GM19239 (cell line): ENCODE data around the gene PATJ.
"Not testable (repeated sequence)": the region's sequence is repeated elsewhere in the genome, so short reads cannot be mapped to it uniquely, and the experiment has no call there.

ENCODE experiments used
- DNase-seq: peaks from one replicate; pipeline ENCODE4 v3.0.0; 2011; ENCODE audit warnings: low spot score; ENCODE audit not compliant: insufficient read length
- FAIRE-seq: peaks from 2 replicates; lab custom pipeline; 2011; peaks lifted over from hg19 to GRCh38; lab: Jason Lieb, UNC

PATJ gene

DNA sequence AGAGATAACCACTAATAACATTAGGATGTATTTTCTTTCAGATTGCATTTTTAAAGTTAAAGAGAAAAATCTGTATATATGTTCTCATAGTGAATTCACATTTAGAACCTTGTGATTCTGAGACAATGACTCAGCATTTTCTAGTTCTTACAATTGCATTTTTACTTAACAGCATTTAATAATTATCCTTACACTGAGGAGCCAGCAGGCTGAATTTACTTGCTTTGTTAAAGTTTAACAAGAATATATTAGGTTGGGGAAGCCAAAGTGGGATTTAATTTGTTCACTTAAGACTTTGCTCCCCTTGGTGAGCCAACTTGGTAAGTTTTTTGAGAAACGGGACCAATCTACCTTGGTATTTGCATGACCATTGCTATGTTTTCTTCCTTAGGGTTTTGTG lies 4.5 kb downstream of the PATJ start:
- FAIRE-seq, result peak; percentile 60
- no peak for DNase-seq

- FAIRE-seq (no peak), DNase-seq (no peak)
Measured at GRCh38 chr1:61748566-61748965, 6.3 kb downstream of the PATJ start.

- DNase-seq (no peak), FAIRE-seq (no peak)
Measured at GRCh38 chr1:61749574-61749973, 7.3 kb downstream of the PATJ start.

GRCh38 chr1:61752921-61753389 lies 10.7 kb downstream of the PATJ start:
- no peak for FAIRE-seq
- DNase-seq, result no peak

GRCh38 chr1:61753998-61754508 lies 11.8 kb downstream of the PATJ start:
- FAIRE-seq (peak; percentile 8), DNase-seq (no peak)

DNA sequence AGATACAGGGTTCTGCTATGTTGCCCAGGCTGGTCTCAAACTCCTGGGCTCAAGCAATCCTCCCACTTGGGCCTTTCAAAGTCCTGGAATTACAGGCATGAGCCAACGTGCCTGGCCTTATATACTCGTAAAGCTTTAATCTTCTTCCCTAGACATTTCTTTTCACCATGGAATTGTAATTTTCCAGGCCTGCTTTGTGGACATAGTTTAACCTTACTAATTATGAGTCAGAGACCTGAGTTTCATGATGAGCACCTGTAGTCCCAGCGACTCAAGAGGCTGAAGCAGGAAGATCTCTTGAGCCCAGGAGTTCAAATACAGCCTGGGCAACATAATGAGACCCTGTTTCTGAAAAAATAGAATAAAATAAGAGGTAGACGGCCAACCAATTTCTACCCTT lies 12.3 kb downstream of the PATJ start:
- DNase-seq (no peak), FAIRE-seq (no peak)

DNA sequence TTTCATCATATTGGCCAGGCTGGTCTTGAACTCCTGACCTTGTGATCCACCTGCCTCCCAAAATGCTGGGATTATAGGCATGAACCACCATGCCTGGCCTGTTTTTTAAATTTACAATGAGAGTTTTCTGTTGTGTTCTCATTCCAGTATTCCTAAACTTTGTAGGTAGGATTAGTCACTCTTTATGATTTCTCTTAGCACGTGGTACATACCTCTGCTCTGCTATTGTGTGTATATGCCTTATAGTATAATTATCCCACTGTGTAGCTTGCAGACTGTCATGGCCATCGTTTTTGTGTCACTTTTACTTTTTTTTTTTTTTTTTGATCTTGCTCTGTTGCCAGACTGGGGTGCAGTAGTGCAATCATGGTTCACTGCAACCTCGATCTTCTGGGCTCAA lies 14.5 kb downstream of the PATJ start:
- DNase-seq (no peak), FAIRE-seq (no peak)

DNA sequence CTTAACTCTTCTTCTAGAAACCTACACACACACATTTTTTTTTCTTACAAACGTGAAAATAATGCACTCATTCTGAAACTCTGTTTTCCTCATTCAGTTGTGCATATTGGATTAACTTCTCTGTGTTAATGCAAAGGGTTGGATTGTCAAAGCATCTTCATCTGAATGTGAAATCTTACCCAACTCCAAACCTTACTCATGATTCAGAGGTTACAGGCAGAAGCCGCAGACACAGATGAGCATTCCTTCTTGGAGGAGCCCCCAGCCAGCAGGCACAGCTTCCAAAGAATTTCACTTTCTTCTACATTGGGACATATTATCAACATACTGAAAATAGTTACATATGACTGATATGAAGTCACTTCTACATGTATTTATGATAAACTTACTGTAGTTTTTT lies 15.7 kb downstream of the PATJ start:
- DNase-seq, result no peak
- FAIRE-seq, result no peak

DNA sequence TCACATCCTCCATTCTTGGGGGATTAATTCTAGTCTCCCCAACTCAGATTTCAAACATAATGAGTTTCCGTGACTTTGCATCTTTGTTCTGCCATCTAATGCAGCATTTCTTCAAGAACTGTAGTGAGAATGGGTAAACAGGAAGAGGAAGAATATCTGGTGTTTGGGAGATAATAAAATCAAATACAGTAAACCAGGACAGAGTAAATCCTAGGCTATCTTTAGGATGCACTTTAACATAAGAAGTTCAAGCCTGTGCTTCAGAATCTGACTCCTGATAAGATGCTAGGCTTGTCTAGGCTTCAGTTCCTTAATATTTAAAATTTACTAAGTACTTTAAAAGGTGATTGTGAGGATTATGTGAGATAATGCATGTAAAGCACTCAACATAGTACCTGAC lies 27.9 kb downstream of the PATJ start:
- DNase-seq, result no peak

GRCh38 chr1:61776091-61776490 lies 33.8 kb downstream of the PATJ start:
- FAIRE-seq (no peak), DNase-seq (no peak)

More for the DNA sequence above, 27.9 kb downstream of the PATJ start:
- FAIRE-seq, result no peak

DNA sequence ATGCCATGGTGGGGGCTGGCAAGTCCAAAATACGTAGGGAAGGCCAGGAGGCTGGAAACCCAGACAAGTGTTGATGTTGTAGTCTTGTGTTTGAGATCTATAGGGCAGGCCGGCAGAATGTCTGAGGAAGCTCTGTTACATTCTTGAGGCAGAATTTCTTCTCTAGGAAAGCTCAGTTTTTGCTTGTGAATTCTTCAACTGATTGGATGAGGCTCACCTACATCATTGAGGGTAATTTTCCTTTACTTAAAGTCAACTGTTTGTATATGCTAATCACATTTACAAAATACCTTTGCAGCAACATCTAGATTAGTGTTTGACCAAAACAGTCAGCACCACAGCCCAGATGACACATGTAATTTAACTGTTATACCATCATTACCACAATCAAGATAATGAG lies 37.0 kb downstream of the PATJ start:
- FAIRE-seq, result no peak
- no peak for DNase-seq

DNA sequence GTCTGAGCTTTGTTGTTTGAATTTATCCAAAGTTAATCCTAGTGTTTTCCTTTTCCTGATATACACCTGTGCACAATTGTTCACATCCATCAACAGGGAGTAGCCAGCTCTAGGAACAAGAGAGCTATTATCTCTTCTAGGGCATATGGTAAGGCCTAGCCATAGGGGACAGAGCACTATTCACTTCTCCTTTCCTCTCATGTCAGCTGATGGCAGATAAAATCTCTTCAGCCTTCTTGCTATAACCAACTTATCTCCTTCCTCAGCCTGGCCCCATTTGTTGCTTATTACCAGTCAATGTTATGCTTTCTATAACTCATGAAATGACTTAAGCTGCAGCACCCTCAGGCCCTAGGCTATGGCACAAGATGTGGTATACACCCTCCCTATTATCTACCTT lies 38.9 kb downstream of the PATJ start:
- no peak for DNase-seq
- FAIRE-seq, result no peak

DNA sequence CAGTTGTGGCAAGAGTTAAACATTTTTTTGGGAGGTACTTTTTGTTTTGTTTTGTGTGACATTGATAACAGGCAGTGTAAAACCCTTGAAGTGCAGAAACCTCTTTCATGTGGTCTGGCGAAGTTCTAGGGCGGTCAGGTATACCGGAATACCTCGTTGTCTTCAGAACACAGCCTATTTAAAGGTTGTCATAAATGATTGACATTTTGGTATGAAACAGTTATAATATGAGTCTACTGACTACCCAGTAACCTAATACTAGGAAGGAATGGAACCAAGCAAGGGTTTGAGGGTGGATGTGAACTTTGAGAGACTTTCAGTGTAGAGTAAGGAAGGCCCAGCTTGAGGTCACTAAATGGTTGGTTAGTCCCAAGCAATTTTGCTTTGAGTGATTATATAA lies 40.5 kb downstream of the PATJ start:
- peak; percentile 24 for DNase-seq

GRCh38 chr1:61784726-61785125 lies 42.4 kb downstream of the PATJ start:
- FAIRE-seq (no peak), DNase-seq (no peak)

More for the DNA sequence above, 40.5 kb downstream of the PATJ start:
- peak; percentile 83 for FAIRE-seq

GRCh38 chr1:61790837-61791236 lies 48.6 kb downstream of the PATJ start:
- DNase-seq (no peak), FAIRE-seq (no peak)

DNA sequence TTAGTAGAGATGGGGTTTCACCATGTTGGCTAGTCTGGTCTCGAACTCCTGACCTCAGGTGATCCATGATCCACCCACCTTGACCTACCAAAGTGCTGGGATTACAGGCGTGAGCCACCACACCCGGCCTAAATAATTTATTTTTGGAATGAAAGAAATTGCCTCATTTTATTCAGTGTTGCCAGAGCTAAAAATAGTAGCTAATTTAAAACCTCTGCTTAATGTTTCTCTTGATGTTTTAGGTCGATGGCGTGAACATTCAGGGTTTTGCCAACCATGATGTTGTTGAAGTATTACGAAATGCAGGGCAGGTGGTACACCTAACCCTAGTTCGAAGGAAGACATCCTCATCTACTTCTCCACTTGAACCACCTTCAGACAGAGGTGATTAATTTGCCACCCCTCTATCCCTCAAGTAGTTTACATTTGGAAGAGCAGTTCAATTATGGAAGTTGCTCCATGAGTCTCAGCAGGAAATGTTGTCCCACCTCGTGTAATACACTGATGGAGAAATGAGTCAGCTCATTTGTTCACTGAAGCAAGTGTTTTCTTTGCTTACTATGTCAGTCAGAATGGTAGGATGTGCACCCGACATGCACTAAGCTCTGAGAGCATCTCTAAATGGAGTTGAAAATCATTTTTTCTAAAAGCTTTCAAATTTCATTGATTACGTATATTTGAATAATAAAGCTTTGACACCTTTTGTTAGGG lies 54.9 kb downstream of the PATJ start:
- no peak for DNase-seq
- no peak for FAIRE-seq

DNA sequence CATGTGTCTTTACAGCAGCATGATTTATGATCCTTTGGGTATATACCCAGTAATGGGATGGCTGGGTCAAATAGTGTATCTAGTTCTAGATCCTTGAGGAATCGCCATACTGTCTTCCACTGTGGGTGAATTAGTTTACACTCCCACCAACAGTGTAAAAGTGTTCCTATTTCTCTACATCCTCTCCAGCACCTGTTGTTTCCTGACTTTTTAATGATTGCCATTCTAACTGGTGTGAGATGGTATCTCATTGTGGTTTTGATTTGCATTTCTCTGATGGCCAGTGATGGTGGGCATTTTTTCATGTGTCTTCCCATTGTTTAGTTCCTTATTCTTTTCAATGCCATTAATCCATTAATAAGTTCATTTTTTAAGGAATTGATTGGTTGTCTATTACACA lies 58.8 kb downstream of the PATJ start:
- not testable (repeated sequence) for FAIRE-seq, DNase-seq

- FAIRE-seq (no peak), DNase-seq (no peak)
Measured at GRCh38 chr1:61807606-61808140, 65.4 kb downstream of the PATJ start.

DNA sequence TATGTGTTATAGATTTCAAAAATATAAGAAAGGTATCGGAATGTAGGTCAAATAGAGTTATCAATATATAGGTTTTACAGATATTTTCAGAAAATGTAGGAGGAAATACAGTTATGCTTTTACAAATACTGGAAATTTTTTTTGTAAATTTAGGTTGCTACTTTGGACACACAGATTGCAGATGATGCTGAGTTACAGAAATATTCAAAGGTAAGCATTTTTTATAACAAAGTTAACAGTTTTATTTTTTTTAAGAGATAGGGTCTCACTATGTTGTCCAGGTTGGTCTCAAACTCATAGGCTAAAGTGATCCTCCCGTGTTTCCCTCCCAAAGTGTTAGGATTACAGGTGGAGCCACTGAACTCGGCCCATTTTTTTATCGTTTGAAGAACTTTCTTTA lies 66.0 kb downstream of the PATJ start:
- no peak for DNase-seq
- no peak for FAIRE-seq

GRCh38 chr1:61808968-61809367 lies 66.7 kb downstream of the PATJ start:
- no peak for DNase-seq
- no peak for FAIRE-seq

DNA sequence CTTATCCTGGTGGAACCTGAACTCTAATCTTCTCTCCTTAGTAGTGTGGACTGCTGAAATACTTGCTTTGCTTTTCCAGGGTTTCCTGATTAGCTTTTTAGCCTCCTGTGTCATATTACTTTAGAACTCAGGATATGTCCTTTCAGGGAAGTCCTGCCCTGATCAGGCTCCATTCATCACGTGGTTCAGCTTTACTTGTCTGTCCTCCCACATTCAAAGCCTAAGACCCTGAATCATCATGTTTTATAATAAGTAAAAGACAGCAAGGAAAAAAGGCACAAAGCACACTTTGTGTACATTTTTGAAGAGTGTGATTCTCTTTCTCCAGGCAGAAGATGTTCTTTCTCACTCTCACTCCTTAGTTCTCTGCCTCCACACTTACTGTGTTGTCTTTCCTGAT lies 70.6 kb downstream of the PATJ start:
- FAIRE-seq, result no peak
- no peak for DNase-seq

GRCh38 chr1:61816191-61816590 lies 73.9 kb downstream of the PATJ start:
- DNase-seq, result no peak
- FAIRE-seq, result no peak
